Activated CD4-positive, alpha-beta T cell treated with anti-CD3 and anti-CD28 coated beads, Interleukin-2, amount 50 U/mL, for 4 hours (primary cell): ENCODE measurements around the gene NCF2.
"Not testable (repeated sequence)": the region's sequence is repeated elsewhere in the genome, so short reads cannot be mapped to it uniquely, and the experiment has no call there.

Source experiments
- DNase-seq, 2 experiments: peaks; one replicate each; pipeline ENCODE4 v3.0.0-alpha.2; 2020

Gene NCF2, protein sequence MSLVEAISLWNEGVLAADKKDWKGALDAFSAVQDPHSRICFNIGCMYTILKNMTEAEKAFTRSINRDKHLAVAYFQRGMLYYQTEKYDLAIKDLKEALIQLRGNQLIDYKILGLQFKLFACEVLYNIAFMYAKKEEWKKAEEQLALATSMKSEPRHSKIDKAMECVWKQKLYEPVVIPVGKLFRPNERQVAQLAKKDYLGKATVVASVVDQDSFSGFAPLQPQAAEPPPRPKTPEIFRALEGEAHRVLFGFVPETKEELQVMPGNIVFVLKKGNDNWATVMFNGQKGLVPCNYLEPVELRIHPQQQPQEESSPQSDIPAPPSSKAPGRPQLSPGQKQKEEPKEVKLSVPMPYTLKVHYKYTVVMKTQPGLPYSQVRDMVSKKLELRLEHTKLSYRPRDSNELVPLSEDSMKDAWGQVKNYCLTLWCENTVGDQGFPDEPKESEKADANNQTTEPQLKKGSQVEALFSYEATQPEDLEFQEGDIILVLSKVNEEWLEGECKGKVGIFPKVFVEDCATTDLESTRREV

DNA sequence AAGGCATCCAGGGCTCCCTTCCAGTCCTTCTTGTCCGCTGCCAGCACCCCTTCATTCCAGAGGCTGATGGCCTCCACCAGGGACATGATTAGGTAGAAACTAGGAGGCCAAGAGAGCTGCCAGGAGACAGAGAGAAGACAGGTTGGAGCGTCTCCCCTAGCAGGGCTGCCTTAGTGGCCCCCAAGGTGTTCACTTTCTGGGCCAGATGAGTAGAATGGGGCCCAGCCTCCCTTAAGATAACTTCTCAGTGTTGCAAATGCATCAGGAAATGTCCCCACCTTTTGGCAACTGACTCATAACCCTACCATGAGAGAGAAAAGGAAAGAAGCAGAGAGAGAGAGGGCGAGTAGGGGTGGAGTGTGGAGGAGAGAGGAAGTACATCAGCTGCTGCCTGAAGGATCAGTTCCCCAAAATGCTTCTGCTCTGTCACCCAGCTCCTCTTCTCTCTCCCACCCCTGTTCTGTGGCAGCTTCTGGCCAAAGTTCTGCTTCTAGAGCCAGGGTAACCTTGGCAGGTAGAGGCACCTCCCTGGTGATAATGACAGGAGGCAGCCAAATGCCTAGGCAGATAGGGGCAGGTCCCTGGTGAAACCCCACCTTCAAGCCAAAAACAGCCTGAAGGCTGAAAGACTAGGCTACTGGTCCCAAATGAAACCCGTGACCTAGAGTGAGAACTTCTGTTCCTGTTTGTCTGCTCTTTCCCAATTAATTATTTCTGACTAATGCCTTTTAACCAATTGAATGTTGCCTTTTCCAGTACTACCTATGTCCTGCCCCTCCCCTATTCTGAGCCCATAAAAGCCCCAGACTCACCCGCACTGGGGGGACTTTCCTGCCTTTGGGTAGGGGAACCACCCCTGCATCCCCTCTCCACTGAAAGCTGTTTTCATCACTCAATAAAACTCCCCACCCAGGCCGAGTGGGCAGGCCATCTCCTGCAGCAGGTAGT lies at the start of gene NCF2:
TSS of gene NCF2 (minus strand) at position 216 of the 948 bp plus-strand sequence. CDS start at position 86, 130 bp downstream.
- no peak for DNase-seq

DNA sequence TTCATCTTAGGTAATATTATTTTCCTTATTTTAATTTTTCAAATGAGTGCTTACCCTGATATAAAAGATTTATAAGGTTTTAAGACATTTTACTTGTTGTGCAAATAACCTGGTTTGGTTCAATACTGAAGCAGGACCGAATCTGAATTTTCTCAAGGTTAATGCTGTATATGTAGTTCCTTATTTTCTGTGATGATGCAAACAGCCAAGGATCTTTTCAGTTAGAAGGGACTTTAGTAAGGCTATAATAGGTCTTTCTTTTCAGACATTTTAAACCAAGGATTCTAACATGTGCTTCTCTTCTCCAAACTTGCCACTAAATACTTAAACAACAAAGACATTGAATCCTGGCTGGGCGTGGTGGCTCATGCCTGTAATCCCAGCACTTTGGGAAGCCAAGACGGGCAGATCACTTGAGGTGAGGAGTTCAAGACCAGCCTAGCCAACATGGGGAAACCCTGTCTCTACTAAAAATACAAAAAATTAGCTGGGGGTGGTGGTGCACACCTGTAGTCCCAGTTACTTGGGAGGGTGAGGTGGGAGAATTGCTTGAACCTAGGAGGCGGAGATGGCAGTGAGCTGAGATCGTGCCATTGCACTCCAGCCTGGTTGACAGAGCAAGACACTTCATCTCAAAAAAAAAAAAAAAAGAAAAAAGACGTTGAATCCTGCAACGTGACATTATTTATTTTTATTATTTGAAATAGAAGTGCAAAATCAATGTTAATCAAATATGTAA lies 48.6 kb upstream of the NCF2 start:
- no peak for DNase-seq

DNA sequence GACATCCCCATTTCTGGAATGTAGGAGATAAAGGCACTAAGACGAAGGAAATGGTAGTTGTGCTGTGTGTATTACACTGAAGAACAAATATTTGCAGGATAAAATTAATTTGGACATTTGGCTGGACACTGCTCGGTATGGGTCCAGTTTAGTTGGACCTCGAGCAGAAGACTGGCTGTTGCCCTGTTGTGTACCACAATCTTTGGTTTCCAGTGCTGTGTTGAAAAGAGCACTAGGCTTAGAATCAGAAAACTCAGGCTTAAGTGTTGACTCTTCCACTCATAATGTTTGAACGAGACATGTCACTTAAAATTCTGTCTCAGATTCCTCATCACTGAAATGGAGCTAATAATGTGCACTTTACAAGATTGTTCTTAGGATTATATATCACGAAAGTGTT lies 46.5 kb upstream of the NCF2 start:
- no peak for DNase-seq

DNA sequence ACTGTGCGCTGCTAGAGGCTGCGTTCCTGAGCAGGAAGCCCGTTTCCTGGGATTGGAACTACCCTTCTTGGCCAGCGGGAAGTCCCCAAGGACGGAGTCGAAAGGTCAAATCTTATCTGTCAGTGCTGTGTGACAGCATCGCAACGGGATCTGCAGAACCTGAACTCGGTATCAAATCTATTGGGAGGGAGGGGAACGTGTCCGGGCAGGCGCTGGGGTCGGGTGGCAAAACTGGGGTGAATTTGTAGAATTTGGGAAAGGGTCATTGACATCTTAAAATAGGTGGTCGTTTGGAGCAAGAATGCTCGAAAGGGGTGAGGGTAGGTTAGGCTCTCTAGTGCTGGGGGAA lies 46.0 kb upstream of the NCF2 start:
- no peak for DNase-seq

DNA sequence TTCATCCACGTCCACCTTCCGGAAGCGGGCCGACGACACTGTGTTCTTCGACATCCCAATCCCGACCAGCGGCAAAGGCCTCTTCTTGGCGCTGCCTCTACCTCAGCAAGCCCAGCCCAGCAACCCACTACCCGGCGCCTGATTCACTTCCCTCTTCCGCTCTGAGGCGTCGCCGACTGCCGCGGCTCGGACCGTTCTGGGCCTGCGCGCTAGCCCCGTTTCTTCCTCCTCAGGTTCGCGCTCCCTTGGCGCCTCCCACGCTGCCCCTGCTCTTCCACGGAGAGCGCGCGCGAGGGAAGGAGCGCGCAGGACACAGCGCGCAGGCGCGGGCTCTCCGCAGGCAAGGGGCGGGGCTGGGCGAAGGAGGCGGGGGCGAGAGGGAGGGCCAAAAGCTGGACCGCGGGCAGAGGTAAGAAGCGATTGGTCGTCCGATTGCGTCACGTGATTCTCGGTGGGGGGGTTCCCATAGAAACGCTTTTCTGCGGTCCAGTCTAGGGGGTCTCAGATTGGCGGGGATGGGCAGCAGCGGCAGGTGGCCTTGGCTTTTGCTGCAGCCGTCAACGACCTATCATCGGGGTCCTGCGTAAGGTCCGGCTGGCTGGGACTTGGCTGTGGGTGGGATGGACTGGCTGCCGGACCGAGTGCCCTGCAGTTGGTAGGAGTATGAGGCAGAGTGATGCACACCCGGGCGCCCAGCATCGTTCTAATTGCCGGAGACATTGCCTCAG lies 45.5 kb upstream of the NCF2 start, which contains the start of gene ARPC5:
TSS of gene ARPC5 (minus strand) at position 178 of the 728 bp plus-strand sequence. CDS start at position 54, 124 bp downstream.
- peak; percentile 93 to 95 for DNase-seq

DNA sequence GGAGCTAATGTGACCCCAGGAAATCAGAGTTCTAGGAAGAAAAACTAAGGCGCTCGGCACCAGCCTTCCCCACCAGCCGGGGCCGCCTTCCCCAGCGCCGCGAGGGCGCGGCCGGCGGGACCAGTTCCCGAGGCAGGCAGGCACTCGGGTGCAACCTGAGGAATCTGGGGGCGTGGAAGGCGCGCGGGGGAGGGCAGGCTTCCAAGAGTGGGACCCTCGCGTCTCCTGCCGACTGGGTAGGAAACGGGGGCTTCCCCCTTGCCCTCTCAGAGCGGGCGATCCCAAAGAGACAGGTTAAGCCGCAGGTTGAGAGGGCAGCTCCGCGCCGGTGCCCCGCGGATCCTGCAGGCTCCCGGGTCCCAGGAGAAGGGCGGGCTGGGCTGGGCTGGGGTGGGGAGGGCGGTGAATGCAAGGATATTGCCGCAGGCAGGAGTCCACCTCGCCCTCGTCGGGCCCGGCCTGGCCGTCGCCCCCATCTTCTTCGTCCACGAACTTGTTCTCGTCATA lies 44.9 kb upstream of the NCF2 start:
- DNase-seq, result peak in 1 of 2 experiments; percentile 10

DNA sequence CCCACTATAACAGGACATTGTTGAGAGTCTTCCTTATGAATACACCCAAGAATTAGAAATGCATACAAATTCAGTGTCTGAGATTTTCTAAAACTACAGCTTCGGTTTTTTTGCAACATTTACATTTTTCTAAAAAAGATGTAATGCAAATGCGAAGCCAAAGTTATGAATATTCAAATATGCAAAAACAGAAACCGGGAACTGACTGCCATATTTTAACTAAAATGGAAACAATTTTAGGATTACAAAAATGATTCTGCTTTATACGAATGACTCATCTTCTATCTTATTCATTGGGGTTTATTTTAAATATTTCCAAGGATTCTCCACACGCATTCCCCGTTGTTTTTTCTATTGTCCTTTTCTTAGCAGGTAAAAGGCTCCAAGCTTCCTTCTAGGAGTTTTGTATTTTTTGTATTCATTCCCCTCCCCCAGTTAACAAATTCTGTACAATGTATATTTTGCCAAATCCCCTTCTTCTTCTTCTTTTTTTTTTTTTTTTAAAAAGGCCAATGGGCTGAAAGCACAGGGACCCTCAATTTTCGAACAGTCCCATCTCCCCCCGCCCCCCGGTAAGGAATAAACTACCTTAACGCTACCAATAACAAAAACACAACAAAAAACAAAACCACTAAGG lies 44.3 kb upstream of the NCF2 start:
- DNase-seq, result no peak

DNA sequence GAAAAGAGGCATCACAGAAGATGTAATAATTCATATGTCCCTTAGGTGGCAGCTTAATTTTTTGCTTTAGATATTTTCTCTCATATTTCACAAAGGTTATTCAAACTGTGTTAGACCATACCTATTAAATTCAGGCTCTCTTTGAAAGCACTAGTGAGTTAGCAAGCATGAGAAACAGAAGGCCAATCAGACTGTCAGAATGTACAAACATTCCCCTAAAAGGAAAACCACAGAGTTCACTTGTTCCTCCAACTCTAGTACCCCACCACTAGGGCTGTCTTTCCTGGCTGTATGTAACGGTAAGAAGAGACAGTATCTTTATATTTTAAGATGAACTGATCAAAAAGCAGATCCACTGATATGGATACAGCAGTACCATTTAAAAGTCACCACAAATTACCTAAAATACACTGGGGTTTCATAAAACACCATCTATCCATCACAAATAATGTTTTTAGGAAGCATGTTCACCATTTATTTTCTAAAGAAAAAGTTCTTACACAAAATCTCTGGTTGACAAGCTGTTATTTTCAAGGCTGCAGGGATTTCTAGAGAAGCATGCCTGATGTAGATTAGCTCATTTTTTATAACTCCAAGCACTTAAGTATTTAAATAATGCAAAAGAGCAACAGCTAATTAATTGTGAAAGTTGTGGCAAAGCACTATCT lies 43.6 kb upstream of the NCF2 start:
- DNase-seq, result no peak

DNA sequence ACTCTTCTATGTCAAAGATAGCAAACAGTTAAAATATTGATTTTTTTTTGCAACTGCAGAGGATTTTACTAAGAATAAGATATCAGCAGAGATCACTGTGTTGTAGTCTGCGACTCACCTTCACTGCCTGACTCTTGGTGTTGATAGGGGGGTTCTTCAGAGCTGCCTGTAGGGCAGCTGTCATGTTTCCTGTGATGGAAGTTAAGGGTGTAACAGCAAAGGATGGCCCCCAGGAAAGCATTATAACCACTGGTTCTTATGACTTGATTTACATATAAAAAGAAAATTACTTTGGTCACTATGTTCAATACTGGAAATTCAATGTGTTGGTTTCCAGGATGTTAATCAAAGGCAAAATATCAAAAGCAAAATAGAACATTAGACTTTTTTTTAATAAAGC lies 42.7 kb upstream of the NCF2 start:
- DNase-seq, result no peak

DNA sequence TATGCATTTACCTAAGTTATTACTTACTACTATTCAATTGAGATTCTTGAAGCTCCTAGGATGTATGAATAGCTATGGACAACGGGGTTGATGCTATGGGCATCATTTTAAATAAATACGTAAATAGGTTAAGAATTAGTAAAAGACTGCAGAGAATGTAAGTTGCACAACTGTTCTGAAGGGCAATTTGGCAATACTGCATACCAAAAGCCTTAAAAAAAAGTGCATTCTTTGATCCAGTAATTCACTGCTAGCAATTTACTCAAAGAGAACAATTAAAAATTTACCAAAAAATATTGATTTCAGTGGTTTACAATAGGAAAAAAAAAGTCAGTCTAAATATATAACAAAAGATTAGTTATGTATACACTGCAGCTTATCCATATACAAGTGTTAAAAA lies 41.9 kb upstream of the NCF2 start:
- no peak for DNase-seq

DNA sequence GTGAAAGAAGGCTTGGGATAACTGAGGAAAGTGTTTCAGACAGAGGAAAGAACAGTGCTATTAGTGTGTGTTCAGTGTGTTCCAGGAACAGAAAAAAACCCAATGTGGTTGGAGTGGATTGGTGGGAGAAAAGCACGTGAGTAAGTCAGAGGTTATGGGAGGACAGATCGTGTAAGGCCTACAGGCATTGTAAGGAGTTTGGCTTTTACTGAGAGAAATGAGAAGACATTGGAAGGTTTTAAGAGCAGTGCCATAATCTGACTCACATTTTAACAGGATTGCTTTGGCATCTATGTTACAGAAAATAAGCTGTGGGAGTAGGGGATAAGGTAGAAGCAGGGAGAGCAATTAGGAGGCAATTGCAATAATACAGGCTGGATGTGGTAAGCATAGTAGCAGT lies 40.5 kb upstream of the NCF2 start:
- DNase-seq, result no peak

DNA sequence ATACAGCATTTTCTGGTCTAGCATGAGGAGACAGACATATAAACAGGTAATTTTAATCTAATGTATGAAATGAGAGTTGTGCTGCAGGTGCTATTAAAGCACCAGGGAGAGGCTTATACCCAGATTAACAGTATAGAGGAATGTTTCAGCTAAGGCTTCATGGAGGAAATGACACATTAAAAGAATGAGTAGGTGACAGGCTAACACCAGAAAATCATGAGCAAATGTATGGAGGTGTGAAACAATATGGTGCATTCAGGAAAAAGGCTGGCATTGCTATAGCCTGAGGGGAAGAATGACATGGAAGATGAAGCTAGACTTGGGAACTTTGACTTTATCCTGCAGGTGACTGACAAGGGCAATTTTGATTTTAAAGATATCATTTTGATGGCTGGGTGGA lies 38.3 kb upstream of the NCF2 start:
- no peak for DNase-seq

DNA sequence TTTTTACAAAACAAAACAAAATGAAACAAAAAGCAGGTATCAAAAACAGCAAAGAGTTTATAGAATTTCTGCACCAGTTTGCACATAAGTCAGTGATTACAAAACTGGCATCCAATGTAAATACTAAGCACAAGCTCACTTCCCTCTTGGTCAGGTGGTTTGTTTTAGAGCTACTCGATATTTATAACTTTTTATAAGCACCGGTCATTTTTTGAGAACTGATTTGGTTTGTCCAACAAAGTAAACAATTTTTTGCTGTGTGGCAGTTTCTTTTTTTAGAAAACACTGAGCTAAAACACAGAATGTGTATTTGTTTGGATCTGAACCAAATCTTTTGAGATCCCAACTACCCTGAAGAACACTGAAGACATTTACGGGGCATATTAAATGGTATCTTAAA lies 36.0 kb upstream of the NCF2 start:
- not testable (repeated sequence) for DNase-seq

DNA sequence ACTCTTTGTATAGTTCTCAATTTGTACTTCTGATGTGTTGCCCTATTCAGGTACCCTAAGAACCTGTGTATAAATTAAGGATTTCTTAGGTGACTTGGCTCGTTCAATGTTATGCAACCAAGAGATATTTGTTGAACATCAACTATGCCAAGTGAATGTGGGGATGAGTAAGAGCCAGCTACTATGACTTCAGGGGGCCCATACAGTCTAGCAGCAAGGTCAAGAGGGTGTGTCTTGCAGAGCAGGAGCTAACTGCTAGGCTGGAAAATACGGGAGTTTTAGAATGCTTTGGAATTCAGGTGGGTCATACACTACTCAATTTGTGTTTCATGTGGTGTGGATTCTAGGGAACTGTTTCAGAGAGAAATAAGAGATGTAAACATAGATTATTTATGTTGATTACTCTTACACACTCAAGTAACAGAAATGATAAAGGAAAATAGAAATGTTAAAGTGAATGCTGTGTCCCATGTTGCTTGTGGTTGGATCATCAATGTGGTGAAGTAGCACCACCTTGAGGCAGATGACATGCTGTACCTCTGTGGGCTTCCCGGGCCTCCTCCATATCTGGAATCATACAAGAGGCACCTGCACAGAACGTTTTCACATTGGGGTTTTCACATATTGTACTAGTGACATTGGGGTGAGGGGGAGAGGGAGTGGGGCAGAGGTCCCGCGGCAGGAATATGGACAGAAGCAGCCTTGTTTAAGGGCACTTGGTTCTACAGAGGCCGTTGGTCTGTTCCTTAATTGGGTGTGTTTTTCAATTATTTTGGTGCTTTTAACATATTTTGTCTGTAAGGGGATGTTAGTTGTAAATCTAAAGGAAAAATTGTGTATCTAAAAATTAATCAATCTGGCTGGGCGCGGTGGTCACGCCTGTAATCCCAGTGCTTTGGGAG lies 32.9 kb upstream of the NCF2 start:
- DNase-seq, result peak; percentile 25 to 29

DNA sequence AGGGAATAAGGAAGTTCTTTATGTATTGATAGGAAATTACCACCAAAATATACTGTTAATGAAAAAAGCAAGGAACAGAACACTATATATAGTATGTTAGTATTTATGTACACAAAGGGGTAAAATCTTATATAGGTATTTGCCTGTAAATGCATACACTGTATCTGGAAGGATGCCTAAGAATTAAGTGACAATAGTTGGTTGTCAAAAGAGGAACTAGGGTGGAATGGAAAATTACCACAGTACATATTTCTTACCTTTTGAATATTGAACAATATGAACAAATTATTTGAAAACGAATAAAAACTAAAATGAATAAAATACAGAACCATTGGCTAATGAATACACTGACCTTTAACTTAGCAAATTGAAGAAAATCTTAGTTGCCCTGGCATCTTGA lies 31.8 kb upstream of the NCF2 start:
- no peak for DNase-seq

DNA sequence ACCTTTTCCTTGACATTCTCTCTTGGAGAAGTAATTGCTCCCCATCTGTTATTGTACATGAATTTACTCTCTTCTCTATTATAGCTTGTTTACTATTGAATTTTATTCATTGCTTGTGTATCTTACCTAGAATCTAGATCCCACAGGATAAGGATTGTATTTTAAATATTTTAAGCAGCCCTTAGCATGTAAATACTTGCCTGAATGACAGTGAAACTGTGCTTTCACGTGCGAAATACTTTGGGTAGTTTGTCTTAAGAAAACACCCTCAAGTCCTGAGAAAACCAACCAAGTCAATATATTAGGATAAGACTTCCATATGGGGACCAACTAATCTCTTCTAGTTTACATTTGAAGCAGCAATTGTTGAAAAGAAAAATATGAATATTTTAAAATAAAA lies 30.1 kb upstream of the NCF2 start:
- DNase-seq, result no peak

DNA sequence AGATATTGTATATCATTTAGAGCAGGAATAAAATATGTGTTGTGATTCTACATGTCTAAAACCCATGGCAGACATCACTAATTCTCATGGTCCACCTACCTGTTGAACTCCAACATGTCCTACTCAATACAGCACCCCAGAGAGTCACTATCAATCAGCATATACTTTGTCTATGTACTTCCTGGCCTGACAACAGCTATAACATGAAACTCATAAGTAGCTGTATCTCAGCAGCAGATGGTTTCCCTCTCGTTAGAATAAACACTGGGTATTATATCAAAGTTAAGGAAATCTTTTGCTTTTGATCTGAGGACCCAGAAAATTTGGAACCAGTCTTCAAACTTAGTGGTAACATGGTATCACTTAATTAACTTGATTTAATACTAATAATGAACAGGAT lies 29.5 kb upstream of the NCF2 start:
- no peak for DNase-seq

DNA sequence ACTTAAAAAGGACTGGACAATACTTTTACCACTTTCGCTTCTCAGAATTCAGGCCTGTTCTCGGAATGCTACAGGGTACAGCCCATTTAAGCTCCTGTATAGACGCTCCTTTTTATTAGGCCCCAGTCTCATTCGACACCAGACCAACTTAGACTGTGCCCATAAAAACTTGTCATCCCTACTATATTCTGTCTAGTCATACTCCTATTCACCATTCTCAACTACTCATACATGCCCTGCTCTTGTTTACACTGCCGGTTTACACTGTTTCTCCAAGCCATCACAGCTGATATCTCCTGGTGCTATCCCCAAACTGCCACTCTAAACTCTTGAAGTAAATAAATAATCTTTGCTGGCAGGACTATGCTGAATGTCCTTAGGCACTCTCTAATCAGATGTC lies 27.9 kb upstream of the NCF2 start:
- not testable (repeated sequence) for DNase-seq

DNA sequence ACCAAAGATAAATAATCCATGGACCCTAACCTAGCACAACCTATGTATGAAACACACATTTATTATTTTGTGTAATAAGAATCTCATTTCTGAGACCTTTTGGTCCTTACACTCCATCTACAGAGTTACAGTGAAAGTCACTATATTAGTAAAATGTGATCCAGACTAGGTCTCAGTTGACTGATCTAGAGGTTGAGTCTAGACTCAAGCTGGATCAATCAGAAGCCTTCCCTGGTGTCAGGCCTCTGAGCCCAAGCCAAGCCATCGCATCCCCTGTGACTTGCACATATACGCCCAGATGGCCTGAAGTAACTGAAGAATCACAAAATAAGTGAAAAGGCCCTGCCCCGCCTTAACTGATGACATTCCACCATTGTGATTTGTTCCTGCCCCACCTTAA lies 22.7 kb upstream of the NCF2 start:
- not testable (repeated sequence) for DNase-seq

DNA sequence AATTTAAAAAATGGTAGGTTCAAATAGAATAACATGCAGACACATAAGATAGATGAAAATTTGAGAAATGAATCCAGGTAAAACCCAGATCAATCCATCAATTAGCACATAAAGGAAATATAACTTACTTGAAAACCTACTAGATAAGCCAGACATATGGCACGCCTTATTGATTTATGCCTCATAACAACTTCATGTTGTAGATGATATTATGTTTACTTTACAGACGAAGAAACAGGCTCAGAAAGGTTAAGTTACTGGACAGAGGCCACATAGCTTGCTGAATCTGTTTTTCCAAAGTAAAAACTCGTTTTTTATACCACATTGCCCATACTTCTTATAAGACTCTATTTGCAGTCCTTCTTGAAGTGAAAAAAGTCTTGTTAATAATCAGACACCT lies 22.1 kb upstream of the NCF2 start:
- no peak for DNase-seq
